Lung (tissue), 4 donors: ENCODE measurements around the gene AFDN. TPM values are rescaled to one million over a fixed set of nuclear protein-coding genes. Genes with fewer than 3 reads are reported as not detected.

Experiments
- polyA plus RNA-seq, 2 donors: library from polyadenylated mRNA; stranded (reverse); fragments of 200-250 nt; gene quantifications; one replicate each; pipeline ENCODE4 v1.2.1, GENCODE V29; 2013
- total RNA-seq, 2 donors: library from RNA; depleted of rRNA in 1 of 2; stranded (reverse); fragments of >200 nt in 1 of 2; gene quantifications; one replicate each; pipeline ENCODE4 v1.2.1, GENCODE V29; 2014 to 2021
- donor health status: Bipolar disorder and iron deficiency.
- donor health status: healthy.
- donor health status: DM: yes; HTN: yes; CAD: no.

AFDN gene
- total and polyA plus RNA-seq, 4 donors = 47.6 to 407 (median 117) TPM

Other genes starting within 250 kb of the AFDN start
- gene KIF25, start 170.8 kb downstream of the AFDN start, total RNA-seq = 1 to 10 TPM in 1 of 2 donors, under 1 TPM in 1; 0.46 to 5.3 TPM
- under 1 TPM; 0.24 to 0.61 TPM for gene KIF25, start 170.8 kb downstream of the AFDN start, polyA plus RNA-seq